Endodermal cell (in vitro differentiated cells): ENCODE data around the gene PXDN. TPM values are rescaled to one million over a fixed set of nuclear protein-coding genes. Genes with fewer than 3 reads are reported as not detected.
A peak's percentile ranks its signal among the peaks of the same experiment; 100 is the strongest.

Experiments
- DNase-seq: peaks from one replicate; pipeline ENCODE4 v3.0.0-alpha.2; 2017
- H3K27ac ChIP-seq: 2 replicates; pipeline ENCODE4 v1.5.1; 2013; ENCODE audit warnings: mild to moderate bottlenecking, low read depth, low read length, moderate library complexity
- H3K27me3 ChIP-seq: 2 replicates; pipeline ENCODE4 v1.6.1; 2013; ENCODE audit warnings: mild to moderate bottlenecking, low read length, moderate library complexity; ENCODE audit not compliant: insufficient read depth, control insufficient read depth, poor library complexity, severe bottlenecking
- H3K36me3 ChIP-seq: 2 replicates; pipeline ENCODE4 v1.7.0; 2013; ENCODE audit warnings: mild to moderate bottlenecking, low read length, moderate library complexity; ENCODE audit not compliant: control insufficient read depth, insufficient read depth
- H3K4me1 ChIP-seq: one replicate; pipeline ENCODE4 v1.7.0; 2013; ENCODE audit warnings: low read length; ENCODE audit not compliant: control insufficient read depth, insufficient read depth
- H3K4me3 ChIP-seq: 2 replicates; pipeline ENCODE4 v1.5.1; 2013; ENCODE audit warnings: mild to moderate bottlenecking, low read length, moderate library complexity
- H3K9ac ChIP-seq: 2 replicates; pipeline ENCODE4 v1.6.1; 2013; ENCODE audit warnings: mild to moderate bottlenecking, low read length, moderate library complexity; ENCODE audit not compliant: poor library complexity, severe bottlenecking; ENCODE audit errors: extremely low read depth
- H3K9me3 ChIP-seq: 2 replicates; pipeline ENCODE4 v1.6.1; 2013; ENCODE audit warnings: mild to moderate bottlenecking, low read length, moderate library complexity; ENCODE audit not compliant: control insufficient read depth
- H3K27ac Mint-ChIP-seq: 2 replicates; pipeline ENCODE4 v1.8.0; 2020; ENCODE audit warnings: mixed read lengths
- H3K27me3 Mint-ChIP-seq: 2 replicates; pipeline ENCODE4 v1.8.0; 2021; ENCODE audit warnings: mild to moderate bottlenecking, mixed read lengths; ENCODE audit not compliant: insufficient read depth
- H3K36me3 Mint-ChIP-seq: 2 replicates; pipeline ENCODE4 v1.8.0; 2020; ENCODE audit warnings: low read depth, mixed read lengths
- H3K4me1 Mint-ChIP-seq: 2 replicates; pipeline ENCODE4 v1.8.0; 2020; ENCODE audit warnings: mixed read lengths
- H3K4me3 Mint-ChIP-seq: 2 replicates; pipeline ENCODE4 v1.8.0; 2020; ENCODE audit warnings: mild to moderate bottlenecking, moderate library complexity, mixed read lengths
- H3K9me3 Mint-ChIP-seq: 2 replicates; pipeline ENCODE4 v1.8.0; 2020; ENCODE audit warnings: mild to moderate bottlenecking, mixed read lengths
- CTCF ChIP-seq: fragments of 200-600 bp; sonication (generic); conservative IDR thresholded peaks from 2 replicates; pipeline ENCODE4 v1.5.0; 2021; ENCODE audit warnings: antibody characterized with exemption, mild to moderate bottlenecking
- WGBS, 2 experiments: methylation state at CpG; one replicate each; pipeline versions ENCODE4 v1.1.5 to v1.1.7; 2013; ENCODE audit warnings: missing lambda C conversion rate in 2 of 2, mixed read lengths in 1 of 2; ENCODE audit not compliant: insufficient coverage in 1 of 2, insufficient read length in 1 of 2; 5-methylcytosine and 5-hydroxymethylcytosine counted together
- total RNA-seq, 2 donors: library from RNA; stranded (reverse); fragmentation: NEBNext Ultra II Directional in 1 of 2; extraction: Animal tissue kit (Norgen Biotek cat#: 25700) in 1 of 2; gene quantifications; 2 replicates in 1 of 2; 3 replicates in 1 of 2; pipeline ENCODE4 v1.2.1, GENCODE V29; 2021

The PXDN gene
- total RNA-seq, 2 donors from 2014 or later = 212 to 247 TPM

GRCh38 chr2:1642066-1642861, 102.1 kb downstream of the PXDN start:
- Mint-ChIP-seq H3K4me3 (no peak overlapping the region), H3K27me3 (no peaks in the 10 kb centered on the region), H3K36me3 (peaks cover 54% of the 10 kb centered on the region), H3K27ac (peak overlapping the region; percentile 74), H3K4me1 (peaks cover 13% of the 10 kb centered on the region), H3K9me3 (no peaks in the 10 kb centered on the region)
- no peaks in the 10 kb centered on the region for H3K9me3 ChIP-seq
- 81 to 88% methylated on average over 5 to 15 of the region's 15 CpGs for WGBS, 2 experiments
- H3K27me3 ChIP-seq = no peaks in the 10 kb centered on the region
- H3K4me1 ChIP-seq = peaks cover 3% of the 10 kb centered on the region
- no peak overlapping the region for H3K4me3 ChIP-seq
- no peak overlapping the region for H3K27ac ChIP-seq
- H3K36me3 ChIP-seq = peaks cover 65% of the 10 kb centered on the region
- no peak overlapping the region for H3K9ac ChIP-seq
- no peak for DNase-seq
- no peak for TF ChIP-seq CTCF

GRCh38 chr2:1641523-1641922, 102.8 kb downstream of the PXDN start:
- TF ChIP-seq CTCF = no peak
- Mint-ChIP-seq H3K4me1 (peaks cover 13% of the 10 kb centered on the region), H3K36me3 (peaks cover 56% of the 10 kb centered on the region), H3K27me3 (no peaks in the 10 kb centered on the region), H3K4me3 (no peak overlapping the region), H3K27ac (peak overlapping the region; percentile 74), H3K9me3 (no peaks in the 10 kb centered on the region)
- Histone ChIP-seq H3K27me3 (no peaks in the 10 kb centered on the region), H3K4me1 (peaks cover 3% of the 10 kb centered on the region), H3K4me3 (no peak overlapping the region), H3K9ac (peak overlapping the region; percentile 23), H3K9me3 (no peaks in the 10 kb centered on the region), H3K36me3 (peaks cover 65% of the 10 kb centered on the region), H3K27ac (peak overlapping the region; percentile 85)
- DNase-seq = peak; percentile 56
- WGBS, 2 experiments = 58 to 61% methylated on average over 3 of the region's 3 CpGs

- Histone ChIP-seq H3K36me3 (peaks cover 64% of the 10 kb centered on the region), H3K27ac (no peak overlapping the region), H3K4me3 (no peak overlapping the region), H3K4me1 (peaks cover 3% of the 10 kb centered on the region), H3K9ac (no peak overlapping the region), H3K27me3 (no peaks in the 10 kb centered on the region), H3K9me3 (no peaks in the 10 kb centered on the region)
- TF ChIP-seq CTCF = no peak
- Mint-ChIP-seq H3K27me3 (no peaks in the 10 kb centered on the region), H3K9me3 (no peaks in the 10 kb centered on the region), H3K27ac (no peak overlapping the region), H3K4me1 (peaks cover 13% of the 10 kb centered on the region), H3K4me3 (no peak overlapping the region), H3K36me3 (peaks cover 58% of the 10 kb centered on the region)
- WGBS, 2 experiments = 89 to 91% methylated on average over 12 to 17 of the region's 17 CpGs
- no peak for DNase-seq
These were observed 103.8 kb downstream of the PXDN start for GRCh38 chr2:1640301-1641135.
